Uterus (tissue), 2 donors: ENCODE measurements around the gene PIEZO2.

Experiments used
- POLR2A ChIP-seq, 2 donors: fragments of 450-650 bp; IDR thresholded peaks; one replicate each; pipeline ENCODE4 v1.6.1; 2016; ENCODE audit warnings: antibody characterized with exemption in 2 of 2, mild to moderate bottlenecking in 1 of 2, moderate library complexity in 1 of 2
- TF ChIP-seq, protein P1 (sequence below), 4 experiments: fragments of 200-600 bp in 2 of 4; fragments of 450-650 bp in 2 of 4; sonication (generic) in 2 of 4; IDR thresholded peaks; one replicate each; pipeline ENCODE4 v1.5.1; 2016 to 2019; ENCODE audit warnings: antibody characterized with exemption in 4 of 4, mild to moderate bottlenecking in 2 of 4, moderate library complexity in 1 of 4

GRCh38 chr18:10663750-10664149 is 485.6 kb downstream of the PIEZO2 start:
- TF ChIP-seq, protein P1, sequence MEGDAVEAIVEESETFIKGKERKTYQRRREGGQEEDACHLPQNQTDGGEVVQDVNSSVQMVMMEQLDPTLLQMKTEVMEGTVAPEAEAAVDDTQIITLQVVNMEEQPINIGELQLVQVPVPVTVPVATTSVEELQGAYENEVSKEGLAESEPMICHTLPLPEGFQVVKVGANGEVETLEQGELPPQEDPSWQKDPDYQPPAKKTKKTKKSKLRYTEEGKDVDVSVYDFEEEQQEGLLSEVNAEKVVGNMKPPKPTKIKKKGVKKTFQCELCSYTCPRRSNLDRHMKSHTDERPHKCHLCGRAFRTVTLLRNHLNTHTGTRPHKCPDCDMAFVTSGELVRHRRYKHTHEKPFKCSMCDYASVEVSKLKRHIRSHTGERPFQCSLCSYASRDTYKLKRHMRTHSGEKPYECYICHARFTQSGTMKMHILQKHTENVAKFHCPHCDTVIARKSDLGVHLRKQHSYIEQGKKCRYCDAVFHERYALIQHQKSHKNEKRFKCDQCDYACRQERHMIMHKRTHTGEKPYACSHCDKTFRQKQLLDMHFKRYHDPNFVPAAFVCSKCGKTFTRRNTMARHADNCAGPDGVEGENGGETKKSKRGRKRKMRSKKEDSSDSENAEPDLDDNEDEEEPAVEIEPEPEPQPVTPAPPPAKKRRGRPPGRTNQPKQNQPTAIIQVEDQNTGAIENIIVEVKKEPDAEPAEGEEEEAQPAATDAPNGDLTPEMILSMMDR (IDR thresholded peaks at IDR 0.05): no peak
- no peak for TF ChIP-seq POLR2A (IDR thresholded peaks at IDR 0.05)
